CD14-positive monocyte (primary cell): ENCODE results near the gene NDUFA13. TPM values are rescaled to one million over a fixed set of nuclear protein-coding genes. Genes with fewer than 3 reads are reported as not detected.
A peak's percentile ranks its signal among the peaks of the same experiment; 100 is the strongest.

Experiments
- DNase-seq, 3 donors: peaks; one replicate each; pipeline ENCODE4 v3.0.0-alpha.2; 2011 to 2022
- H2AFZ ChIP-seq: 2 replicates; pipeline ENCODE4 v1.6.0; 2012; ENCODE audit warnings: mild to moderate bottlenecking, low read depth, low read length, inconsistent platforms; ENCODE audit not compliant: insufficient read depth, poor library complexity, severe bottlenecking
- H3K27ac ChIP-seq, 2 donors: 1 replicate in 1 of 2; 2 replicates in 1 of 2; pipeline ENCODE4 v1.5.1; 2012 to 2013; ENCODE audit warnings: low read length in 2 of 2, control low read depth in 1 of 2, inconsistent platforms in 1 of 2, low read depth in 1 of 2, mild to moderate bottlenecking in 1 of 2
- H3K27me3 ChIP-seq, 2 donors: one replicate each; pipeline versions ENCODE4 v1.6.0 to v1.6.1; 2011 to 2013; ENCODE audit warnings: low read length in 2 of 2; ENCODE audit not compliant: control insufficient read depth in 2 of 2, insufficient read depth in 2 of 2
- H3K36me3 ChIP-seq, 2 donors: replicated peaks in 1 of 2; 1 replicate in 1 of 2; 2 replicates in 1 of 2; pipeline versions ENCODE4 v1.5.1 to v1.6.1; 2012 to 2013; ENCODE audit warnings: low read length in 2 of 2, control low read depth in 1 of 2, inconsistent platforms in 1 of 2, mild to moderate bottlenecking in 1 of 2; ENCODE audit not compliant: insufficient read depth in 2 of 2, control insufficient read depth in 1 of 2
- H3K4me1 ChIP-seq, 2 donors: 1 replicate in 1 of 2; 2 replicates in 1 of 2; pipeline versions ENCODE4 v1.5.1 to v1.6.1; 2012 to 2013; ENCODE audit warnings: low read length in 2 of 2, control low read depth in 1 of 2, inconsistent platforms in 1 of 2, mild to moderate bottlenecking in 1 of 2, moderate library complexity in 1 of 2; ENCODE audit not compliant: insufficient read depth in 2 of 2, control insufficient read depth in 1 of 2
- H3K4me2 ChIP-seq: replicated peaks from 2 replicates; pipeline ENCODE3; 2012; ENCODE audit warnings: low read length, moderate library complexity, mild to moderate bottlenecking; ENCODE audit not compliant: poor library complexity, severe bottlenecking; ENCODE audit errors: extremely low read depth
- H3K4me3 ChIP-seq, 3 experiments: fragments of 200-600 bp in 1 of 3; sonication (generic) in 1 of 3; replicated peaks in 1 of 3; 1 replicate in 2 of 3; 2 replicates in 1 of 3; pipeline ENCODE4 v1.5.1; 2011 to 2013; ENCODE audit warnings: low read length in 3 of 3, mild to moderate bottlenecking in 3 of 3, control low read depth in 2 of 3, low read depth in 2 of 3, inconsistent platforms in 1 of 3, moderate library complexity in 1 of 3
- H3K79me2 ChIP-seq: 2 replicates; pipeline ENCODE4 v1.6.0; 2012; ENCODE audit warnings: mild to moderate bottlenecking, control low read depth, inconsistent platforms, low read length, moderate library complexity; ENCODE audit not compliant: insufficient read depth
- H3K9ac ChIP-seq: 2 replicates; pipeline ENCODE4 v1.6.0; 2017; ENCODE audit warnings: low read length, mild to moderate bottlenecking; ENCODE audit not compliant: insufficient read depth, poor library complexity, severe bottlenecking
- H3K9me3 ChIP-seq, 2 donors: replicated peaks in 1 of 2; 1 replicate in 1 of 2; 2 replicates in 1 of 2; pipeline versions ENCODE4 v1.5.1 to v1.6.1; 2012 to 2013; ENCODE audit warnings: low read length in 2 of 2, control low read depth in 1 of 2; ENCODE audit not compliant: control insufficient read depth in 1 of 2, insufficient read depth in 1 of 2
- H4K20me1 ChIP-seq: 2 replicates; pipeline ENCODE4 v1.6.0; 2012; ENCODE audit warnings: mild to moderate bottlenecking, low read length, control low read depth, moderate library complexity; ENCODE audit not compliant: insufficient read depth
- H3K27ac Mint-ChIP-seq, 7 donors: one replicate each; pipeline ENCODE4 v1.8.0; 2020; ENCODE audit warnings: mild to moderate bottlenecking in 7 of 7, mixed read lengths in 7 of 7, moderate library complexity in 6 of 7, inconsistent platforms in 2 of 7
- H3K27me3 Mint-ChIP-seq, 3 donors: one replicate each; pipeline ENCODE4 v1.8.0; 2021 to 2022; ENCODE audit warnings: low read depth in 3 of 3, mild to moderate bottlenecking in 3 of 3, mixed read lengths in 3 of 3, moderate library complexity in 3 of 3, inconsistent platforms in 1 of 3
- H3K36me3 Mint-ChIP-seq, 2 donors: one replicate each; pipeline ENCODE4 v1.8.0; 2020; ENCODE audit warnings: mixed read lengths in 2 of 2, inconsistent platforms in 1 of 2, mild to moderate bottlenecking in 1 of 2
- H3K4me1 Mint-ChIP-seq: one replicate; pipeline ENCODE4 v1.8.0; 2020; ENCODE audit warnings: mild to moderate bottlenecking, mixed read lengths
- H3K4me3 Mint-ChIP-seq, 2 donors: one replicate each; pipeline ENCODE4 v1.8.0; 2020; ENCODE audit warnings: mild to moderate bottlenecking in 2 of 2, mixed read lengths in 2 of 2, moderate library complexity in 1 of 2
- H3K9me3 Mint-ChIP-seq, 7 donors: one replicate each; pipeline ENCODE4 v1.8.0; 2020 to 2022; ENCODE audit warnings: mixed read lengths in 7 of 7, mild to moderate bottlenecking in 6 of 7, moderate library complexity in 6 of 7, inconsistent platforms in 2 of 7
- WGBS: methylation state at CpG from one replicate; pipeline ENCODE4 v1.1.5; 2013; ENCODE audit warnings: missing lambda C conversion rate; ENCODE audit not compliant: insufficient coverage; 5-methylcytosine and 5-hydroxymethylcytosine counted together
- intact Hi-C, 2 donors: fragments of 100-400 bp; cut with micrococcal nuclease; formaldehyde crosslinking; loops; one replicate each; pipeline versions ENCODE4 v1.15.0 to v1.15.1; 2023
- polyA plus RNA-seq, 3 donors: library from polyadenylated mRNA; depleted of rRNA in 1 of 3; unstranded in 2 of 3; stranded (reverse) in 1 of 3; fragments of 300-500 nt in 2 of 3; fragments of >200 nt in 1 of 3; fragmentation: Illumina TruSeq in 2 of 3; gene quantifications; 1 replicate in 2 of 3; 2 replicates in 1 of 3; pipeline ENCODE4 v1.2.3, GENCODE V29; 2012 to 2021
- TF ChIP-seq, protein P1 (sequence below): fragments of 200-600 bp; IDR thresholded peaks from one replicate; pipeline ENCODE4 v1.8.0; 2022; ENCODE audit warnings: antibody characterized with exemption, mild to moderate bottlenecking

NDUFA13 gene
- polyA plus RNA-seq, 3 donors, result 86.7 to 433 (median 361) TPM

DNA sequence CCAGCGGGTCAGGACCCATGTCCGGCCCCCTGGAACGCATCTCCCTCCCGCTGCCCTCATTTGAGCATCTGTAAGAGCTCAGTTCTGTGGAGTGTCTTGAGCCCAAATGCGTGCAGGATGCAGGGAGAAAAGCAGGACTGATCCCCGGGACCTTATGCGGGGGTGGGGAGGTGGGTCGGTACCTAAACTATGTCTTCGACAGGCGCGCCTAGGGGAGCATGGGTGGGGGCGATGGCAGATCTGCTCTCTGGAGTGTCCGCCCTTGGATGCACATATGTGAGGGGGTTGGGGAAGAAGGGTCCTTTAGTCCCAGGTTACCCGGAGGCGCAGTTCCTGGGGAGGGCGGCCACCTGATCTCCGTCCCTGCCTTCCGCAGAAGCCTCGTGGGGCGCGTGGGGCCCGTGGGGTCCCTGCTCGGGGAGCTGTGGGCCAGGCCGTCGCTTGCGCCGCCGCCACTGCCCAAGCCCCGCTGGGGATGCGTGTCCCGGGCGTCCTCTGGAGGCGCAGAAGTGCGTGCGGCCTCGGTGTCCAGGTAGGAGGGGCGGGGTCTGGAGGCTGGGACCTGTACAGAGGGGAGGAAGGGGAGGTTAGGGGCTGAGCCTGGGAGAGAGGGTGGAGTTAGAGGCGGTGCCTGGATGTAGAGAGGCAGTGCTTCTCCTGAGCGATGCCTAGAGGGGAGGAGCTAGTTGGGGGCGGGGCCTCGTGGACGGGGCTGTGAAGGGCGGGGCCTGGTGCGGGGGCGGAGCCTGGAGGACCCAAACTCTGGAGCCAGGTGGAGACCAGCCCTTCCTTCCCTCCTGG, 24.9 kb downstream of the NDUFA13 start:
- Histone ChIP-seq H3K27ac (no peak overlapping the region), H3K9me3 (peaks cover 16 to 23% of the 10 kb centered on the region in 2 donors), H3K4me2 (peak overlapping the region; percentile 71), H3K9ac (peak overlapping the region; percentile 27), H3K27me3 (peaks cover 8 to 43% of the 10 kb centered on the region in 2 donors), H3K36me3 (no peaks in the 10 kb centered on the region), H3K4me3 (peak overlapping the region in 1 of 3 experiments; percentile 66), H4K20me1 (no peaks in the 10 kb centered on the region), H3K79me2 (no peaks in the 10 kb centered on the region), H3K4me1 (peaks cover 33 to 40% of the 10 kb centered on the region in 2 donors), H2AFZ (peak overlapping the region; percentile 74)
- WGBS, result 3% methylated on average over 41 of the region's 45 CpGs
- peak; percentile 32 to 44 (median 42) for DNase-seq
- Mint-ChIP-seq H3K27ac (peak overlapping the region in 3 of 7 donors; percentile 20 to 87 (median 23)), H3K4me3 (peak overlapping the region; percentile 76 to 82), H3K9me3 (peaks cover 6 to 40% (median 21%) of the 10 kb centered on the region in 7 donors), H3K4me1 (peaks cover 37% of the 10 kb centered on the region), H3K36me3 (peaks cover 0 to 2% of the 10 kb centered on the region in 2 donors), H3K27me3 (peaks cover 37 to 59% (median 50%) of the 10 kb centered on the region in 3 donors)
- TF ChIP-seq, protein P1, sequence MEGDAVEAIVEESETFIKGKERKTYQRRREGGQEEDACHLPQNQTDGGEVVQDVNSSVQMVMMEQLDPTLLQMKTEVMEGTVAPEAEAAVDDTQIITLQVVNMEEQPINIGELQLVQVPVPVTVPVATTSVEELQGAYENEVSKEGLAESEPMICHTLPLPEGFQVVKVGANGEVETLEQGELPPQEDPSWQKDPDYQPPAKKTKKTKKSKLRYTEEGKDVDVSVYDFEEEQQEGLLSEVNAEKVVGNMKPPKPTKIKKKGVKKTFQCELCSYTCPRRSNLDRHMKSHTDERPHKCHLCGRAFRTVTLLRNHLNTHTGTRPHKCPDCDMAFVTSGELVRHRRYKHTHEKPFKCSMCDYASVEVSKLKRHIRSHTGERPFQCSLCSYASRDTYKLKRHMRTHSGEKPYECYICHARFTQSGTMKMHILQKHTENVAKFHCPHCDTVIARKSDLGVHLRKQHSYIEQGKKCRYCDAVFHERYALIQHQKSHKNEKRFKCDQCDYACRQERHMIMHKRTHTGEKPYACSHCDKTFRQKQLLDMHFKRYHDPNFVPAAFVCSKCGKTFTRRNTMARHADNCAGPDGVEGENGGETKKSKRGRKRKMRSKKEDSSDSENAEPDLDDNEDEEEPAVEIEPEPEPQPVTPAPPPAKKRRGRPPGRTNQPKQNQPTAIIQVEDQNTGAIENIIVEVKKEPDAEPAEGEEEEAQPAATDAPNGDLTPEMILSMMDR, result no peak
- intact Hi-C loops, result no loop called here

DNA sequence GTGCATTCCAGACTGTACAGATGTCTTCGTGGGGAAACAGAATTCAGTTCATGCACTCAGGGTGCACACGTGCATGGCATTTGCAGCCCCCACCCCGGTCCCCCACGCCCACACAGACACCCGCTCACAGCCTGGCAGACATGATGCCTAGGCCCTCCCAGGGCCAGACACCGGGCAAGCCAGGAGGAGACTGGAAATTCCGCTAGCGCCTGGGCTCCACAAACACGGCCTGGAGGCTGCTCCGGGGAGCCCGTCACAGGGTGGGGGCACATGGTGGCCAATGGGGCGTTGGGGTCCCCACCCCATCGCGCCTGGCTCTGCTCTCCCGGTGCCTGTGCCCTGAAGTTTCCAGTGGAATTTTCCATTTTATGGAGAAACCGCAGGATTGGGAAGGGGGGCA, 25.6 kb downstream of the NDUFA13 start:
- Histone ChIP-seq H3K36me3 (no peaks in the 10 kb centered on the region), H4K20me1 (no peaks in the 10 kb centered on the region), H3K27me3 (peaks cover 8 to 42% of the 10 kb centered on the region in 2 donors), H3K4me2 (peak overlapping the region; percentile 71), H3K27ac (no peak overlapping the region), H3K9me3 (peaks cover 16 to 23% of the 10 kb centered on the region in 2 donors), H2AFZ (peak overlapping the region; percentile 62), H3K4me1 (peaks cover 33 to 40% of the 10 kb centered on the region in 2 donors), H3K9ac (no peak overlapping the region), H3K4me3 (peak overlapping the region in 1 of 3 experiments; percentile 66), H3K79me2 (no peaks in the 10 kb centered on the region)
- peaks cover 37% of the 10 kb centered on the region for H3K4me1 Mint-ChIP-seq
- peaks cover 0 to 2% of the 10 kb centered on the region in 2 donors for H3K36me3 Mint-ChIP-seq
- peaks cover 37 to 54% (median 44%) of the 10 kb centered on the region in 3 donors for H3K27me3 Mint-ChIP-seq
- no peak overlapping the region for H3K27ac Mint-ChIP-seq
- TF ChIP-seq, protein P1, result no peak
- DNase-seq, result no peak
- intact Hi-C loops, result no loop called here
- peaks cover 6 to 40% (median 19%) of the 10 kb centered on the region in 7 donors for H3K9me3 Mint-ChIP-seq
- 85% methylated on average over 14 of the region's 16 CpGs for WGBS
- H3K4me3 Mint-ChIP-seq, result no peak overlapping the region
